ENCODE measurements around the gene MTRR. TPM values are rescaled to one million over a fixed set of nuclear protein-coding genes. Genes with fewer than 3 reads are reported as not detected.

Gene MTRR
- total RNA-seq, 1 experiment from 2014 or later = 52.1 TPM

- H3K4me3 ChIP-seq = no peak overlapping the region
- no peak overlapping the region for H3K27ac ChIP-seq
- no peak for DNase-seq (ENCODE audit: low read depth in 1 of 2, low spot score in 2 of 2)
- H3K9me3 ChIP-seq (replicated peaks) = peaks cover 3% of the 10 kb centered on the region
- H3K36me3 ChIP-seq = no peaks in the 10 kb centered on the region
- H3K27me3 ChIP-seq (replicated peaks) = peaks cover 15% of the 10 kb centered on the region
- H3K4me1 ChIP-seq (replicated peaks) = peaks cover 6% of the 10 kb centered on the region
Observed at GRCh38 chr5:7849681-7850394, 19.1 kb upstream of the MTRR start.

- Histone ChIP-seq H3K4me3 (peak within 1 kb of the TSS; percentile 40), H3K27ac (no peak within 1 kb of the TSS), H3K9me3 (replicated peaks) (peaks cover 3% of the 10 kb centered on the region), H3K36me3 (no peaks in the 10 kb centered on the region), H3K27me3 (replicated peaks) (peaks cover 15% of the 10 kb centered on the region), H3K4me1 (replicated peaks) (peaks cover 6% of the 10 kb centered on the region)
- peak; percentile 24 to 60 for DNase-seq (ENCODE audit: low read depth in 1 of 2, low spot score in 2 of 2)
Observed at GRCh38 chr5:7850395-7851239, 18.3 kb upstream of the MTRR start, which contains the start of gene CFAP90. Gene CFAP90 (minus strand): TSS chr5:7851133. CDS start chr5:7851021, 112 bp downstream.

- peak overlapping the region; percentile 40; the same call in 1 of the 2 replicates for H3K4me3 ChIP-seq
- no peaks in the 10 kb centered on the region for H3K36me3 ChIP-seq
- no peak for DNase-seq (ENCODE audit: low read depth in 1 of 2, low spot score in 2 of 2)
- peaks cover 6% of the 10 kb centered on the region for H3K4me1 ChIP-seq (replicated peaks)
- peaks cover 15% of the 10 kb centered on the region for H3K27me3 ChIP-seq (replicated peaks)
- H3K9me3 ChIP-seq (replicated peaks) = peaks cover 3% of the 10 kb centered on the region
- H3K27ac ChIP-seq = no peak overlapping the region
Observed at GRCh38 chr5:7851240-7851592, 17.7 kb upstream of the MTRR start.

- peaks cover 3% of the 10 kb centered on the region for H3K9me3 ChIP-seq (replicated peaks)
- H3K27ac ChIP-seq = no peak overlapping the region
- no peak overlapping the region for H3K4me3 ChIP-seq
- no peaks in the 10 kb centered on the region for H3K36me3 ChIP-seq
- DNase-seq (ENCODE audit: low read depth in 1 of 2, low spot score in 2 of 2) = no peak
- H3K4me1 ChIP-seq (replicated peaks) = peaks cover 6% of the 10 kb centered on the region
- H3K27me3 ChIP-seq (replicated peaks) = peaks cover 15% of the 10 kb centered on the region
Observed at GRCh38 chr5:7851617-7852289, 17.2 kb upstream of the MTRR start.

GRCh38 chr5:7852542-7852941, 16.4 kb upstream of the MTRR start:
- Histone ChIP-seq H3K4me1 (replicated peaks) (peaks cover 6% of the 10 kb centered on the region), H3K4me3 (no peak overlapping the region), H3K9me3 (replicated peaks) (peaks cover 3% of the 10 kb centered on the region), H3K27me3 (replicated peaks) (peaks cover 14% of the 10 kb centered on the region; the same call in 1 of the 2 replicates), H3K27ac (no peak overlapping the region), H3K36me3 (no peaks in the 10 kb centered on the region)
- no peak for DNase-seq (ENCODE audit: low read depth in 1 of 2, low spot score in 2 of 2)

GRCh38 chr5:7852988-7853387, 16.0 kb upstream of the MTRR start:
- H3K4me1 ChIP-seq (replicated peaks) = peaks cover 6% of the 10 kb centered on the region
- H3K36me3 ChIP-seq = 0 out of 2 replicates have a peak, but pooled peaks cover 2% of the 10 kb centered on the region
- H3K27me3 ChIP-seq (replicated peaks) = peaks cover 10% of the 10 kb centered on the region; the same call in 1 of the 2 replicates
- DNase-seq (ENCODE audit: low read depth in 1 of 2, low spot score in 2 of 2) = no peak
- peaks cover 3% of the 10 kb centered on the region for H3K9me3 ChIP-seq (replicated peaks)
- no peak overlapping the region for H3K27ac ChIP-seq
- no peak overlapping the region for H3K4me3 ChIP-seq

GRCh38 chr5:7855611-7856010, 13.3 kb upstream of the MTRR start:
- Histone ChIP-seq H3K27ac (no peak overlapping the region), H3K4me1 (replicated peaks) (peaks cover 6% of the 10 kb centered on the region), H3K36me3 (peaks cover 24% of the 10 kb centered on the region), H3K27me3 (replicated peaks) (peaks cover 10% of the 10 kb centered on the region; the same call in 1 of the 2 replicates), H3K9me3 (replicated peaks) (peaks cover 3% of the 10 kb centered on the region), H3K4me3 (no peak overlapping the region)
- no peak for DNase-seq (ENCODE audit: low read depth in 1 of 2, low spot score in 2 of 2)

- Histone ChIP-seq H3K36me3 (peaks cover 34% of the 10 kb centered on the region), H3K9me3 (replicated peaks) (no peaks in the 10 kb centered on the region), H3K27ac (no peak overlapping the region), H3K4me3 (no peak overlapping the region), H3K27me3 (replicated peaks) (no peaks in the 10 kb centered on the region), H3K4me1 (replicated peaks) (no peaks in the 10 kb centered on the region)
- DNase-seq (ENCODE audit: low read depth in 1 of 2, low spot score in 2 of 2) = no peak
Observed at GRCh38 chr5:7856855-7857254, 12.1 kb upstream of the MTRR start.

GRCh38 chr5:7857361-7857760, 11.6 kb upstream of the MTRR start:
- no peak for DNase-seq (ENCODE audit: low read depth in 1 of 2, low spot score in 2 of 2)
- no peaks in the 10 kb centered on the region for H3K27me3 ChIP-seq (replicated peaks)
- no peak overlapping the region for H3K27ac ChIP-seq
- H3K4me1 ChIP-seq (replicated peaks) = no peaks in the 10 kb centered on the region
- no peak overlapping the region for H3K4me3 ChIP-seq
- H3K9me3 ChIP-seq (replicated peaks) = no peaks in the 10 kb centered on the region
- peaks cover 39% of the 10 kb centered on the region for H3K36me3 ChIP-seq

- Histone ChIP-seq H3K36me3 (peaks cover 45% of the 10 kb centered on the region), H3K9me3 (replicated peaks) (no peaks in the 10 kb centered on the region), H3K4me3 (no peak overlapping the region), H3K4me1 (replicated peaks) (no peaks in the 10 kb centered on the region), H3K27me3 (replicated peaks) (no peaks in the 10 kb centered on the region), H3K27ac (no peak overlapping the region)
- no peak for DNase-seq (ENCODE audit: low read depth in 1 of 2, low spot score in 2 of 2)
Observed at GRCh38 chr5:7857926-7858632, 10.9 kb upstream of the MTRR start.

- H3K4me3 ChIP-seq = no peak overlapping the region
- no peak overlapping the region for H3K27ac ChIP-seq
- H3K4me1 ChIP-seq (replicated peaks) = peaks cover 15% of the 10 kb centered on the region; the same call in 1 of the 2 replicates
- DNase-seq (ENCODE audit: low read depth in 1 of 2, low spot score in 2 of 2) = no peak
- peaks cover 68% of the 10 kb centered on the region for H3K36me3 ChIP-seq
- H3K27me3 ChIP-seq (replicated peaks) = no peaks in the 10 kb centered on the region
- H3K9me3 ChIP-seq (replicated peaks) = no peaks in the 10 kb centered on the region
Observed at GRCh38 chr5:7866196-7866595, 2.8 kb upstream of the MTRR start.

- Histone ChIP-seq H3K27me3 (replicated peaks) (no peaks in the 10 kb centered on the region), H3K36me3 (peaks cover 69% of the 10 kb centered on the region), H3K4me3 (no peak overlapping the region), H3K9me3 (replicated peaks) (no peaks in the 10 kb centered on the region), H3K27ac (no peak overlapping the region), H3K4me1 (replicated peaks) (peaks cover 15% of the 10 kb centered on the region; the same call in 1 of the 2 replicates)
- no peak for DNase-seq (ENCODE audit: low read depth in 1 of 2, low spot score in 2 of 2)
Observed at GRCh38 chr5:7867260-7867659, 1.7 kb upstream of the MTRR start.

- no peaks in the 10 kb centered on the region for H3K9me3 ChIP-seq (replicated peaks)
- H3K27ac ChIP-seq = peak overlapping the region; percentile 30; the same call in 1 of the 2 replicates
- H3K4me3 ChIP-seq = peak overlapping the region; percentile 91
- DNase-seq (ENCODE audit: low read depth in 1 of 2, low spot score in 2 of 2) = no peak
- peaks cover 15% of the 10 kb centered on the region; the same call in 1 of the 2 replicates for H3K4me1 ChIP-seq (replicated peaks)
- peaks cover 71% of the 10 kb centered on the region for H3K36me3 ChIP-seq
- H3K27me3 ChIP-seq (replicated peaks) = no peaks in the 10 kb centered on the region
Observed at GRCh38 chr5:7868427-7868772, 548 bp upstream of the MTRR start.
